GM13977 (cell line): ENCODE measurements around the gene PHLDB2.

ENCODE experiments used
- DNase-seq: peaks from one replicate; pipeline ENCODE4 v3.0.0; 2012; ENCODE audit warnings: low spot score
- in situ Hi-C: fragments of 300-500 bp; cut with MboI; formaldehyde crosslinking; loops from one replicate; pipeline ENCODE4 v1.12.0; 2022; ENCODE audit warnings: low sequenced_read_pairs, low pct_unique_long_range_greater_than_20kb, mixed read lengths, inconsistent platforms; ENCODE audit not compliant: unreplicated experiment
- TF ChIP-seq, protein P1 (sequence below): IDR thresholded peaks from 2 replicates; pipeline ENCODE4 v1.5.1; 2012; ENCODE audit warnings: mild to moderate bottlenecking, control low read depth; ENCODE audit not compliant: insufficient read depth; ENCODE audit errors: extremely low read depth, missing control alignments

PHLDB2 gene

GRCh38 chr3:111904376-111905241, 45.5 kb downstream of the PHLDB2 start:
- no peak for DNase-seq
- TF ChIP-seq, protein P1, sequence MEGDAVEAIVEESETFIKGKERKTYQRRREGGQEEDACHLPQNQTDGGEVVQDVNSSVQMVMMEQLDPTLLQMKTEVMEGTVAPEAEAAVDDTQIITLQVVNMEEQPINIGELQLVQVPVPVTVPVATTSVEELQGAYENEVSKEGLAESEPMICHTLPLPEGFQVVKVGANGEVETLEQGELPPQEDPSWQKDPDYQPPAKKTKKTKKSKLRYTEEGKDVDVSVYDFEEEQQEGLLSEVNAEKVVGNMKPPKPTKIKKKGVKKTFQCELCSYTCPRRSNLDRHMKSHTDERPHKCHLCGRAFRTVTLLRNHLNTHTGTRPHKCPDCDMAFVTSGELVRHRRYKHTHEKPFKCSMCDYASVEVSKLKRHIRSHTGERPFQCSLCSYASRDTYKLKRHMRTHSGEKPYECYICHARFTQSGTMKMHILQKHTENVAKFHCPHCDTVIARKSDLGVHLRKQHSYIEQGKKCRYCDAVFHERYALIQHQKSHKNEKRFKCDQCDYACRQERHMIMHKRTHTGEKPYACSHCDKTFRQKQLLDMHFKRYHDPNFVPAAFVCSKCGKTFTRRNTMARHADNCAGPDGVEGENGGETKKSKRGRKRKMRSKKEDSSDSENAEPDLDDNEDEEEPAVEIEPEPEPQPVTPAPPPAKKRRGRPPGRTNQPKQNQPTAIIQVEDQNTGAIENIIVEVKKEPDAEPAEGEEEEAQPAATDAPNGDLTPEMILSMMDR, result no peak
- in situ Hi-C loops, result no loop called here

- TF ChIP-seq, protein P1, result no peak
- no peak for DNase-seq
- in situ Hi-C loops, result no loop called here
Measured at GRCh38 chr3:111906656-111907055, 47.6 kb downstream of the PHLDB2 start.

- in situ Hi-C loops, result no loop called here
- TF ChIP-seq, protein P1, result no peak
- no peak for DNase-seq
Measured at GRCh38 chr3:111907151-111907550, 48.1 kb downstream of the PHLDB2 start.

DNA sequence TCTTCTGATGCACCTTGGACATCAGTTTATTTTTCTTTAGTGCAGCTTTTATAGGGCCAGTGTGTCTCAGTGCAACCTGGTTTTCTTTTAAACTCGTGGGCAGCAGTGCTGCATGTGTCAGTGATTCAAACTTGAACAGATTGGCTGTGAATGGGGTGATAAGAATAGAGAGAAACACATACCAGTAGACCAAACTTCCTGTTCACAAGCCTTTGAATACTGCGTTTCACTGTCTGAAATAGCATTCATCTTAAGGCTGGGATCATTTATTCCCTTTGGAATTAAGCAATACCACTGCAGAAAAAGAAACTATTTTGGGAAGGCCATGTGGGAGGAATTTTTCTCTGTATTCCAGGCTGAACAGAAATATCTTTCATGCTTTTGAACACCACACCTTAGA, 51.7 kb downstream of the PHLDB2 start:
- TF ChIP-seq, protein P1, result no peak
- no peak for DNase-seq
- in situ Hi-C loops, result no loop called here

DNA sequence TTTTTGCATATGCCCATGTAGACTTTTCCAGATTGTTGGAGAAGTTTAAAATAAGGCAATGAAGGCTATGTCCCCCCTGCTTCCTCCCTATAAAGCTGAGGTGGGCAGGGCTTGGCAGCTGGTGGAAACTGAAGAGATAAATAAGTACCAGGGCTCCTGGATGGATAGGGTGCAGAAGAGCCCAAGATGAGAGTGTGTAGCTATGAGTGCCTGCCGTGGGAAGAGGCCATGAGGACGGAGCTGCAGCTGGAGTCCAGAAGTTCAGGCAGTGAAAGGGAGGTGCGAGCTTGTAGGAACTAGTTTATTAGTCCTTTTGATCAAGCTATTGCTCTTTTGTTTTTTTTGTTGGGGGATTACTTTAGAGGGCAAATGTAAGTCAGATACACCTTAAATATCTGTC, 52.4 kb downstream of the PHLDB2 start:
- in situ Hi-C loops, result no loop called here
- TF ChIP-seq, protein P1, result no peak
- DNase-seq, result no peak

DNA sequence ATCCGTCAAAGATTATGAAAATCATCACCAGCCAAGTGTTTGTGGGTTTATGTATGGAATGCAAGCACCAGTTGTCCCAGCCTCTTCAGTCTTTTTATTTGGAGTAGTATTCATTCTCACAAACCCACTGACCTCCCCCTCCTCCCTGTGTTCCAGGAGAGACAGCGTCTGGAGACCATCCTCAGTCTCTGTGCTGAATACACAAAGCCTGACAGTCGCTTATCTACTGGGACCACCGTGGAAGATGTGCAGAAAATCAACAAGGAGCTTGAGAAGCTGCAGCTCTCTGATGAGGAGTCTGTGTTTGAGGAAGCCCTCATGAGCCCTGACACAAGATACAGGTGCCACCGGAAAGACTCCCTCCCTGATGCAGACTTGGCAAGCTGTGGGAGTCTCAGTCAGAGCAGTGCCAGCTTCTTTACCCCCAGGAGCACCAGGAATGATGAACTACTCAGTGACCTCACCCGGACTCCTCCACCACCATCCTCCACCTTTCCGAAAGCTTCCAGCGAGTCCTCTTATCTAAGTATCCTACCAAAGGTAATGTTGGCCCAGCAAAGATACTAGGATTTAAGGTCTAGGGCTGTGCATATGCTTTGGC, 54.2 kb downstream of the PHLDB2 start:
- in situ Hi-C loops, result no loop called here

More for the DNA sequence above, 54.2 kb downstream of the PHLDB2 start:
- TF ChIP-seq, protein P1, result no peak
- DNase-seq, result no peak
